Body of pancreas (tissue), 4 donors: ENCODE results near the gene INSIG1.

Experiments
- POLR2A ChIP-seq, 3 donors: fragments of 450-650 bp; IDR thresholded peaks; one replicate each; pipeline ENCODE4 v1.6.1; 2016; ENCODE audit warnings: antibody characterized with exemption in 3 of 3, mild to moderate bottlenecking in 2 of 3
- TF ChIP-seq, protein P1 (sequence below), 7 experiments: fragments of 450-650 bp in 4 of 7; fragments of 200-600 bp in 3 of 7; sonication (generic) in 3 of 7; IDR thresholded peaks; one replicate each; pipeline ENCODE4 v1.5.1; 2016 to 2019; ENCODE audit warnings: antibody characterized with exemption in 7 of 7

GRCh38 chr7:155255621-155256020 lies 42.1 kb upstream of the INSIG1 start:
- no peak for TF ChIP-seq POLR2A (IDR thresholded peaks at IDR 0.05)
- TF ChIP-seq, protein P1, sequence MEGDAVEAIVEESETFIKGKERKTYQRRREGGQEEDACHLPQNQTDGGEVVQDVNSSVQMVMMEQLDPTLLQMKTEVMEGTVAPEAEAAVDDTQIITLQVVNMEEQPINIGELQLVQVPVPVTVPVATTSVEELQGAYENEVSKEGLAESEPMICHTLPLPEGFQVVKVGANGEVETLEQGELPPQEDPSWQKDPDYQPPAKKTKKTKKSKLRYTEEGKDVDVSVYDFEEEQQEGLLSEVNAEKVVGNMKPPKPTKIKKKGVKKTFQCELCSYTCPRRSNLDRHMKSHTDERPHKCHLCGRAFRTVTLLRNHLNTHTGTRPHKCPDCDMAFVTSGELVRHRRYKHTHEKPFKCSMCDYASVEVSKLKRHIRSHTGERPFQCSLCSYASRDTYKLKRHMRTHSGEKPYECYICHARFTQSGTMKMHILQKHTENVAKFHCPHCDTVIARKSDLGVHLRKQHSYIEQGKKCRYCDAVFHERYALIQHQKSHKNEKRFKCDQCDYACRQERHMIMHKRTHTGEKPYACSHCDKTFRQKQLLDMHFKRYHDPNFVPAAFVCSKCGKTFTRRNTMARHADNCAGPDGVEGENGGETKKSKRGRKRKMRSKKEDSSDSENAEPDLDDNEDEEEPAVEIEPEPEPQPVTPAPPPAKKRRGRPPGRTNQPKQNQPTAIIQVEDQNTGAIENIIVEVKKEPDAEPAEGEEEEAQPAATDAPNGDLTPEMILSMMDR (IDR thresholded peaks at IDR 0.05) = no peak
